ENCODE data around the gene CCDC91.

The CCDC91 gene

DNA sequence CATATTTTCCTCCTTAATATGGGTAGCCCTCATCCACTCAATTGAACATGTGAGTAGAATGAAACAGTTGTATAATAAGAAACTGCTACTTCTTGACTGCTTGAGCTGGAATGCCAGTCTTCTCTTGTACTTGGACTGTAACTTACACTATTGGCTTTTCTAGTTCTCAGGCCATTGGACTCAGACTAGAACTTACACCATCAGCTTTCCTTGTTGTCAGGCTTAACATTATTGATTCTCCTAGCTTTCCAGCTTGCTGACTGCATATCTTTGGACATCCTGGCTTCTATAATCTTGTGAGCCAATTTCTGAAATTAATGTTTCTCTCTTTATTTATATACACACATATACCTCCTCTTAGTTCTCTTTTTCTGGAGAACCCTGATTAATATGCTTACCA is 24.8 kb downstream of the CCDC91 start:
- TF ChIP-seq POLR2AphosphoS5 (IDR thresholded peaks at IDR 0.05; ENCODE audit: low read depth, low read length) (no peak), SIN3A (IDR thresholded peaks at IDR 0.05; ENCODE audit: borderline replicate concordance, insufficient read depth, low read length) (no peak), TAF1 (IDR thresholded peaks at IDR 0.05; ENCODE audit: borderline replicate concordance, insufficient read depth, low read length) (no peak), FOXP2 (optimal IDR thresholded peaks at IDR 0.05; ENCODE audit: borderline replicate concordance, extremely low read depth, extremely low read length, insufficient read depth) (no peak)
- TF ChIP-seq, protein P1, sequence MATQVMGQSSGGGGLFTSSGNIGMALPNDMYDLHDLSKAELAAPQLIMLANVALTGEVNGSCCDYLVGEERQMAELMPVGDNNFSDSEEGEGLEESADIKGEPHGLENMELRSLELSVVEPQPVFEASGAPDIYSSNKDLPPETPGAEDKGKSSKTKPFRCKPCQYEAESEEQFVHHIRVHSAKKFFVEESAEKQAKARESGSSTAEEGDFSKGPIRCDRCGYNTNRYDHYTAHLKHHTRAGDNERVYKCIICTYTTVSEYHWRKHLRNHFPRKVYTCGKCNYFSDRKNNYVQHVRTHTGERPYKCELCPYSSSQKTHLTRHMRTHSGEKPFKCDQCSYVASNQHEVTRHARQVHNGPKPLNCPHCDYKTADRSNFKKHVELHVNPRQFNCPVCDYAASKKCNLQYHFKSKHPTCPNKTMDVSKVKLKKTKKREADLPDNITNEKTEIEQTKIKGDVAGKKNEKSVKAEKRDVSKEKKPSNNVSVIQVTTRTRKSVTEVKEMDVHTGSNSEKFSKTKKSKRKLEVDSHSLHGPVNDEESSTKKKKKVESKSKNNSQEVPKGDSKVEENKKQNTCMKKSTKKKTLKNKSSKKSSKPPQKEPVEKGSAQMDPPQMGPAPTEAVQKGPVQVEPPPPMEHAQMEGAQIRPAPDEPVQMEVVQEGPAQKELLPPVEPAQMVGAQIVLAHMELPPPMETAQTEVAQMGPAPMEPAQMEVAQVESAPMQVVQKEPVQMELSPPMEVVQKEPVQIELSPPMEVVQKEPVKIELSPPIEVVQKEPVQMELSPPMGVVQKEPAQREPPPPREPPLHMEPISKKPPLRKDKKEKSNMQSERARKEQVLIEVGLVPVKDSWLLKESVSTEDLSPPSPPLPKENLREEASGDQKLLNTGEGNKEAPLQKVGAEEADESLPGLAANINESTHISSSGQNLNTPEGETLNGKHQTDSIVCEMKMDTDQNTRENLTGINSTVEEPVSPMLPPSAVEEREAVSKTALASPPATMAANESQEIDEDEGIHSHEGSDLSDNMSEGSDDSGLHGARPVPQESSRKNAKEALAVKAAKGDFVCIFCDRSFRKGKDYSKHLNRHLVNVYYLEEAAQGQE (IDR thresholded peaks at IDR 0.05; ENCODE audit: insufficient read depth in 1 of 2, low read depth in 2 of 2, low read length in 2 of 2), result no peak

DNA sequence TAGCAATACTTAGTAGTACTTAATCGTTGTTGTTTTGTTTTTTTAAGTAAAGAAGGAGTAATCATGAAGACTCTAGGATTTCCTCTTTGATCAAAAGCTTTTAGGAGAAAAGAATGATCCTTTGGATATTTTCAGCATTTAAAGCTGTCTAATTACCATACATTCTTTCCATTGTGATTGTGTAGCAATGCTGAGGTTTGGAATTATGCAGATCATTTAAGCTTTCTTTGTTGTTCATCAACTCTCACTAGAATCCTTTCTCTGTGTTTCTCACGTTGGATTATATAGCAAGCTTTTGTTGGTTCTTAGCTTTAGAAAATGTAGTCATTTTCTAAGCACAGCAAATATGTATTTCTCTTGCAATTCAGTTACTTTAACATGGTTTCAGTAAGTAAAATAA is 25.8 kb downstream of the CCDC91 start:
- no peak for TF ChIP-seq POLR2AphosphoS5 (IDR thresholded peaks at IDR 0.05; ENCODE audit: low read depth, low read length)
- TF ChIP-seq, protein P1 (IDR thresholded peaks at IDR 0.05; ENCODE audit: insufficient read depth in 1 of 2, low read depth in 2 of 2, low read length in 2 of 2), result no peak
- no peak for TF ChIP-seq TAF1 (IDR thresholded peaks at IDR 0.05; ENCODE audit: borderline replicate concordance, insufficient read depth, low read length)
- TF ChIP-seq FOXP2 (optimal IDR thresholded peaks at IDR 0.05; ENCODE audit: borderline replicate concordance, extremely low read depth, extremely low read length, insufficient read depth), result no peak
- no peak for TF ChIP-seq SIN3A (IDR thresholded peaks at IDR 0.05; ENCODE audit: borderline replicate concordance, insufficient read depth, low read length)

DNA sequence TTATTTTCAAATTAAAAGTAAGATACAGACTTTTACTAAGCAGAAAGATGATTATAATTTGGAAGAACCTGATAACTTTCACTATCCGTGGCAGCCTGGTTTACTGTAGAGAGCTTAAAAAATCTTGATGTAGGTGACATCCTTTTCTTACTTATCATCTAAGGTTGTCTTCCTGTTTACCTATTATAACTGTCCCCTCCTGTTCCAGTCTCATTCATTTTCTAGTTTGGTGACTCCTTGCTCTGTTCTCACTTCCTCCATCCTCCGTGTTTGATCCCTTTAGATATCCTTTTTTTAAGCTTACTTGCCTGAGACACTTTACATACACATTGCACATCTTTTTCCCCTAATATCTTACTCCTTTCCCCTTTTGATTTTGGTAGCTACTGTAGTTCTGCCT is 27.5 kb downstream of the CCDC91 start:
- TF ChIP-seq POLR2AphosphoS5 (IDR thresholded peaks at IDR 0.05; ENCODE audit: low read depth, low read length) (no peak), FOXP2 (optimal IDR thresholded peaks at IDR 0.05; ENCODE audit: borderline replicate concordance, extremely low read depth, extremely low read length, insufficient read depth) (no peak)

DNA sequence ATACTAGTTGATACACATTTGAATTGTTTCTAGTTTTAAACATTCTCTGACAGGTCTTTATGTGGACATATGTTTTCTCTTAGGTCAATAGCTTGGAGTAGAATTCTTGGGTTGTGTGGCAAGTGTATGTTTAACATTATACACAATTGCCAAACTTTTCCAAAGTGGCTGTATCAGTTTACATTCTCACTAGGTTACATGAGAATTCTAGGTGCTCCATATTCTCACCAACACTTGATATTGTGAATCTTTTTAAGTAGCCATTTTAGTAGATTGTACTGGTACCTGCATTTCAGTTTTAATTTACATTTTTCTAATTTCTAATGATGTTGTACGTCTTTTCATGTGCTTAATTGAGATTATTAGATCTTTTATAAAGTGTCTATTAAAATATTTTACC is 28.6 kb downstream of the CCDC91 start:
- no peak for TF ChIP-seq FOXP2 (optimal IDR thresholded peaks at IDR 0.05; ENCODE audit: borderline replicate concordance, extremely low read depth, extremely low read length, insufficient read depth)
- TF ChIP-seq, protein P1 (IDR thresholded peaks at IDR 0.05; ENCODE audit: insufficient read depth in 1 of 2, low read depth in 2 of 2, low read length in 2 of 2), result no peak
- no peak for TF ChIP-seq TAF1 (IDR thresholded peaks at IDR 0.05; ENCODE audit: borderline replicate concordance, insufficient read depth, low read length)
- no peak for TF ChIP-seq POLR2AphosphoS5 (IDR thresholded peaks at IDR 0.05; ENCODE audit: low read depth, low read length)
- TF ChIP-seq SIN3A (IDR thresholded peaks at IDR 0.05; ENCODE audit: borderline replicate concordance, insufficient read depth, low read length), result no peak

DNA sequence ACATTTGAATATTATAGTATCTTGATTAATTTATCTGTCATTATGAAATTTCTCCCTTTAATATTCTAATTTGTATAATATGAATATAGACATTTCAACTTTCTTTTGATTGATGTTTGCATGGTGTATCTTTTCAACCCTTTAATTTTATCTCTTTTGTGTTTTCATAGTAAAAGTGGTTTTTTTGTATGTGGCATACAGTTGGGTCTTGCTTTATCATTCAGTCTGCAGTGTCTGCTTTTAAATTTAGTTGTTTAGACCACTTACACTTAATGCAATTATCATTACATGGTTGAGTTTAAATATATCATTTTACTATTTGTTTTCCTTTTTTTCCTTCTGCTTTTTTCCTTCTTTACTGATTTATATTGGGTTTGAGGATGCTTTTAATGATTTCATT is 29.6 kb downstream of the CCDC91 start:
- TF ChIP-seq FOXP2 (optimal IDR thresholded peaks at IDR 0.05; ENCODE audit: borderline replicate concordance, extremely low read depth, extremely low read length, insufficient read depth), result no peak
- TF ChIP-seq, protein P1 (IDR thresholded peaks at IDR 0.05; ENCODE audit: insufficient read depth in 1 of 2, low read depth in 2 of 2, low read length in 2 of 2), result no peak
- TF ChIP-seq POLR2AphosphoS5 (IDR thresholded peaks at IDR 0.05; ENCODE audit: low read depth, low read length), result no peak
- TF ChIP-seq SIN3A (IDR thresholded peaks at IDR 0.05; ENCODE audit: borderline replicate concordance, insufficient read depth, low read length), result no peak
- no peak for TF ChIP-seq TAF1 (IDR thresholded peaks at IDR 0.05; ENCODE audit: borderline replicate concordance, insufficient read depth, low read length)

Measured in PFSK-1 (cell line).